ENCODE measurements around the gene MMP21.

MMP21 gene

DNA sequence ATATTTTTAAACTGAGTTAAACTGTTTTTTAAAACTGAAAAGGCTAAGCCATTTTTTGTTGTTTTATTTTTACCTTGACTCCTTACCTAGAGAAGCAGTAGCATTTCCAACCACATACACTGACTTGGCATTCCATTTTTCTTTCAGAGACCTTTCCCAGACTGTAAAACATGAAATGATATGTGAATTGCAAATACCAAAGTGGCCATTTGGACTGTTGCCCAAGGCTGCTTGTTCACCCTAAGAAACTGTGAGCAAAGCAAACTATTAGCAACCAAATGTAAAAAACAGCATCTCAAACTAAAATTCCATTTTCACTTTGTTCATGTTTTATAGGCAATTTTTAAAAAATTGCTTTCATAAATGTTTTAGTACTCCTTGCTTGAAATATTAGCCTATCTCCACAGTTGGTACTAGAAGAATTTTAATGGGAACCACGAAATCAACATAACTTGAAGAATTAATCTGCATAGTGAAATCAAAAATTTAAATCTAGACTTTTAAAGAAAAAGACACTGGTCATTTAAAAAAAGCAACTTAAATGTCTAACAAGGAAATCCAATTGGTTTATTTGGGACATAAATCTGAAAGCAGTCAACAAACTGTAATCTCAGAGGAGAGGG lies 36.6 kb upstream of the MMP21 start:
- TF ChIP-seq POLR2A (IDR thresholded peaks at IDR 0.05; ENCODE audit: low read depth, low read length), result no peak
- no peak for TF ChIP-seq TAF1 (IDR thresholded peaks at IDR 0.05; ENCODE audit: low read depth, low read length)
- FAIRE-seq (no peak), DNase-seq (ENCODE audit: insufficient read length, low spot score) (no peak)

DNA sequence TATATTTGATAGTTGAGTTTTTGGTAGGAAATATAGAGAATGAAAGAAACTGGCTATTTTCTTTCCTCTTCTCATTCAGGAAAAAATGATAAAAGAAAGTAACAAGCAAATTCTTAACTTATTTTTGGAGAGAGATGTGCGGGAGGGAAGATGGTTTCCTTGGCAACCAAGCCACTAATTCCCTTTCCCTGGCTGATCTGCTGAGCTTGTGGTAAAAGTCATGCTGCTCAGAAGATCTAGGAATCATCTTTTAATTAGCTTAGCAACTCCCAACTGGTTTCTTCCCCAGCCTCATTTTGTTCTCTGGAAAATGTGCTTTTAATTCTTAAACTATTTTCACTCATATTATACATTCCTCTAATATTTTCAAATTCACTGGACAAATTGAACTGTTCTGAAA lies 35.6 kb upstream of the MMP21 start:
- DNase-seq (ENCODE audit: insufficient read length, low spot score) (no peak), FAIRE-seq (no peak)
- TF ChIP-seq POU2F2 (IDR thresholded peaks at IDR 0.05; ENCODE audit: low read depth, low read length) (no peak), SPI1 (IDR thresholded peaks at IDR 0.05; ENCODE audit: low read depth, low read length) (no peak), POLR2AphosphoS5 (IDR thresholded peaks at IDR 0.05; ENCODE audit: low read depth, low read length) (no peak), PAX5 (IDR thresholded peaks at IDR 0.05; ENCODE audit: insufficient read depth, low read length, severe bottlenecking) (no peak), TAF1 (IDR thresholded peaks at IDR 0.05; ENCODE audit: low read depth, low read length) (no peak), POLR2A (IDR thresholded peaks at IDR 0.05; ENCODE audit: low read depth, low read length) (no peak)

DNA sequence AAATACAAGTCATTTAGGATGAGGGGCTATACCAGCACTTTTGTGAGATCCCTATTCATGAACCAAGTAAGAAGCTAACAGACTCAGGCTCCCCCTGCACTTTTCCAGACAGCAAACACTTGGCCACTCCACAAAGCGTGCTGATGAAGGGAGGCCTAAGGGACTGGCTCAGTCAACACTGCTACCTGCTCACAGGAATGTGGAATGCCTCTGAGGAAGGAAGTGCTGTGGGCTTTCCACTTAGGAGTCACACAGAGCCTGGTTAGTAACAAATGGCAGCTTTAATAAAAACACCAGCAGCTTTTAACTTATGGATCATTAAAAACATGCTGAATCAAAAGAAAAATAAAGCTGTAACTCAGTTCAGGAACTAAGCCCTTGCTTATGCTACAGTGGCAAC lies 32.4 kb upstream of the MMP21 start:
- DNase-seq (ENCODE audit: insufficient read length, low spot score), result no peak
- TF ChIP-seq POU2F2 (IDR thresholded peaks at IDR 0.05; ENCODE audit: low read depth, low read length) (no peak), POLR2A (IDR thresholded peaks at IDR 0.05; ENCODE audit: low read depth, low read length) (no peak), TAF1 (IDR thresholded peaks at IDR 0.05; ENCODE audit: low read depth, low read length) (no peak), POLR2AphosphoS5 (IDR thresholded peaks at IDR 0.05; ENCODE audit: low read depth, low read length) (no peak)
- FAIRE-seq, result no peak

DNA sequence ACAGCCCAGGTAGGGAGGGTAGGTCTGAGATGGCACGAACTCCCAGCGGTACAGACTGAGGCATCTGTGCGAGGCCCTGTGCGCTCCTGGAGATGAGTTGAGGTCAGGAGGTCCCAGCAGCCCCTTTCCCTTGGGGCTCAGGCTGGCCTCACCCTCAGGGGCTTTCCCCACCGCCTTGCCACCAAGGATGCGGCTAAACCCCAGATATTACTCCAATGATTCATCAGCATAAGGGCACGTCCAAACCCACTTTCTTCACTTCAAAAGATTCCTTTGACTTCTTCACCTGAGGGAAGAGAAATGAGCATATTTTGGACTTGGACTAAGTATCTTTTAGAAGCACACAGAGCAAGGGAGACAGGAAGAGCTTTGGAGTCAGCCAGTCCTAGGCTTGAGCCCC lies 27.1 kb upstream of the MMP21 start:
- DNase-seq (ENCODE audit: insufficient read length, low spot score) (no peak), FAIRE-seq (no peak)
- TF ChIP-seq PAX5 (IDR thresholded peaks at IDR 0.05; ENCODE audit: insufficient read depth, low read length, severe bottlenecking) (no peak), POLR2AphosphoS5 (IDR thresholded peaks at IDR 0.05; ENCODE audit: low read depth, low read length) (no peak), POLR2A (IDR thresholded peaks at IDR 0.05; ENCODE audit: low read depth, low read length) (no peak)

DNA sequence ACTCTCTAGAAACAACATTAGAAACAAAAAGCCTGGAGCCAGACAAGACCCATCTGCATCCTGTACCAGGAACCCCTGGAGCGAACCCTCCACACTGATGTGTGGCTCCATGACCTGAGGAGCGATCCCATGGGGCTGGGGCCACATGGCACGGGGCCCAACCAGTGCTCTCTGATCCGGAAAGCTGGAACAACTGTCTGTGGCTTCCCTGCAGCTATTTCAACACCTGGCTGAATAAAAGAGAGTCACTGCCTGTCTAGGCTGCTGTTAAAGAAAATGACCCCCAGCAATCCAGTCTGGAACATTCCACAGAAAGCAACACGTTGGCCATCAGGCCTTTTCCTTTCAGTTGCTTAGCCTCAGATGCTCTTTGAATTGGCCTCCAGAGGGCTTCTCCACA lies 26.5 kb upstream of the MMP21 start:
- DNase-seq (ENCODE audit: insufficient read length, low spot score) (no peak), FAIRE-seq (no peak)
- TF ChIP-seq POU2F2 (IDR thresholded peaks at IDR 0.05; ENCODE audit: low read depth, low read length), result no peak
- no peak for TF ChIP-seq SPI1 (IDR thresholded peaks at IDR 0.05; ENCODE audit: low read depth, low read length)
- TF ChIP-seq TAF1 (IDR thresholded peaks at IDR 0.05; ENCODE audit: low read depth, low read length), result no peak
- no peak for TF ChIP-seq POLR2AphosphoS5 (IDR thresholded peaks at IDR 0.05; ENCODE audit: low read depth, low read length)
- TF ChIP-seq PAX5 (IDR thresholded peaks at IDR 0.05; ENCODE audit: insufficient read depth, low read length, severe bottlenecking), result no peak
- no peak for TF ChIP-seq POLR2A (IDR thresholded peaks at IDR 0.05; ENCODE audit: low read depth, low read length)

DNA sequence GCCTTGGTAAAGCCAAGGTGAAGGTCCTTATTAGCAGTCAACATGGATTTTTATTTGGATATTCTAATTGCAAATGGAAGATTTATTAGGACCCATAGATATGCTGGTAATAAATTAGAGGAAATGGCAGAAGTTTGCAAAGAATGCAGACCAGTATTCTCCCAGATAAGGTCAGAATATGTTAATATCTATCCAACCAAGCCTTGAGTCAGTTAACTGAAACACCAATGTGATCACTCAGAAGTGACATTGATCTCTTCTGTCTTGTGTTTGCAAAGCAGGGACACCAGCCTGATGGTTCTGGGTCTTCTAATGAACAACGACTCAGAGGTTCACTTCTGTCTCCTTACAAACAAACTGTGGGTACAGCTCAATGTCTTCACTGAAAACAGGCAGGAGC lies 26.0 kb upstream of the MMP21 start:
- TF ChIP-seq POLR2AphosphoS5 (IDR thresholded peaks at IDR 0.05; ENCODE audit: low read depth, low read length), result no peak
- no peak for TF ChIP-seq TAF1 (IDR thresholded peaks at IDR 0.05; ENCODE audit: low read depth, low read length)
- TF ChIP-seq PAX5 (IDR thresholded peaks at IDR 0.05; ENCODE audit: insufficient read depth, low read length, severe bottlenecking), result no peak
- no peak for TF ChIP-seq SPI1 (IDR thresholded peaks at IDR 0.05; ENCODE audit: low read depth, low read length)
- no peak for TF ChIP-seq POU2F2 (IDR thresholded peaks at IDR 0.05; ENCODE audit: low read depth, low read length)
- no peak for TF ChIP-seq POLR2A (IDR thresholded peaks at IDR 0.05; ENCODE audit: low read depth, low read length)
- DNase-seq (ENCODE audit: insufficient read length, low spot score) (no peak), FAIRE-seq (no peak)

DNA sequence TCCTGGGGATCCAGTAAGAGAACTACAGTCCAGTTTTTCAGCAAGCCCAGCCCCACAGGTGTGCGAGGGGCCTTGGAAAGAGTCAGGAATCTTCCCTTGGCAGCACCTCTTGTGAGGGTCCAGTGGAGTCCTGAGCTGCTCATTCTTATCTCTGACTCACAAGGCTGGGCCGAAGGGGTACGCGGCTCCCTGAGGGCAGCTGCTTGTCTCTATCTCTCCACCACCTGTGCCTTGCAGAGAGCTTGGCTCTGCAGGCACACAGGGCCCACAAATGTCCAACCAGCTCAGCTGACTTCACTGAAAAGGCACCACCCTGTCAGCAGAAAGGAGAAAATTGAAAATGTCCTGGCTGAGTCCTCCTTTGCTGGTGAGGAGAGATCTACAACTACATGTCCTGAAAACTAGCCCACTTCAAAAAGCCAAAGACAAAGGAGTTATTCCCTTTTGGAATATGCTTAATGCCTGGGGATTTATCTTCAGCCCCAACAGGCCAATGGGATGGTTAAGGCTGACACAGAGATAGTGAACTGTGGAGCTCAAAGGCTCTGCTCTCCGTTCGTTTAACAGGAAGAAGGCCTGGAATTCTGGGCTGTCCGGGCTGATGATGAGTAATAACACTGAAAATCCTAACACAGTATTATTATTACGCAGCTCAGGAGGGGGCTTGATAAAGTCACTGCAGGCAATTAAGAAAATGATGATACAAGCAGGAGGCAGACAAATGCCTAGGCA lies 24.0 kb upstream of the MMP21 start:
- DNase-seq (ENCODE audit: insufficient read length, low spot score), result no peak
- FAIRE-seq, result no peak
- no peak for TF ChIP-seq POU2F2 (IDR thresholded peaks at IDR 0.05; ENCODE audit: low read depth, low read length)
- no peak for TF ChIP-seq TAF1 (IDR thresholded peaks at IDR 0.05; ENCODE audit: low read depth, low read length)
- TF ChIP-seq POLR2A (IDR thresholded peaks at IDR 0.05; ENCODE audit: low read depth, low read length), result no peak
- TF ChIP-seq PAX5 (IDR thresholded peaks at IDR 0.05; ENCODE audit: insufficient read depth, low read length, severe bottlenecking), result no peak
- no peak for TF ChIP-seq SPI1 (IDR thresholded peaks at IDR 0.05; ENCODE audit: low read depth, low read length)

DNA sequence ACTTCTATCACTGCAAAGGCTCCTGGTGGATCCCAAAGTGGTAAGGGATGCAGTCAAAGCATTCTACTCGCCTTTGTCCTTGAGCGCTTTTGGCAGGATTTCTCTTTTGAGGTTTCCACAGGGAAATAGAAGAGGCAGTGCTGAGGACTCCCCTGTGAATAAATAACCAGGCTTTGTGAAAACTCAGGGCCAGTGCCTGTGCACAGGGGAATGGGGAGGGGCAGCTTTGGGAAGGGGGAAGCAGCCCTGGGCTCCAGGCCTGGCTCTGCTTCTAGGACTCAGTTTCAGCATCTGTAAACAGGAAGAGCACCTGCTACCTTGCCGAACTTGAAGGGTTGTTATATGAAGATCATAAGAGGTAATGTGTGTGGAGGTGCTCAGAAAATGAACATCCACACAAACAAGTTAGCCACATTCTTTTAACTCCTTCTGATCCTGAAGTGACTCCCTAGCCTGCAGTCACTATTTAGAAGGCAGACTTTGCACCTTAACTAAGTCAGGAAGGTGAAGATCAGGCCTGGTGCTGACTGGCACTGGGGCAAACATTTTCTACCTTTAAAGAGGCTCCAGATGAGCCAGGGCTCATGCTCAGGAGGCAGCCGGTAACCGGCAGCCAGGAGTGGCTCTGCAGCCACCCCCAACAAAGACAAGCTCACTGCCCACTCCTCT lies 22.5 kb upstream of the MMP21 start:
- TF ChIP-seq POLR2A (IDR thresholded peaks at IDR 0.05; ENCODE audit: low read depth, low read length) (no peak), SPI1 (IDR thresholded peaks at IDR 0.05; ENCODE audit: low read depth, low read length) (no peak), POU2F2 (IDR thresholded peaks at IDR 0.05; ENCODE audit: low read depth, low read length) (no peak), POLR2AphosphoS5 (IDR thresholded peaks at IDR 0.05; ENCODE audit: low read depth, low read length) (no peak), PAX5 (IDR thresholded peaks at IDR 0.05; ENCODE audit: insufficient read depth, low read length, severe bottlenecking) (no peak), TAF1 (IDR thresholded peaks at IDR 0.05; ENCODE audit: low read depth, low read length) (no peak)
- no peak for DNase-seq (ENCODE audit: insufficient read length, low spot score)
- no peak for FAIRE-seq

DNA sequence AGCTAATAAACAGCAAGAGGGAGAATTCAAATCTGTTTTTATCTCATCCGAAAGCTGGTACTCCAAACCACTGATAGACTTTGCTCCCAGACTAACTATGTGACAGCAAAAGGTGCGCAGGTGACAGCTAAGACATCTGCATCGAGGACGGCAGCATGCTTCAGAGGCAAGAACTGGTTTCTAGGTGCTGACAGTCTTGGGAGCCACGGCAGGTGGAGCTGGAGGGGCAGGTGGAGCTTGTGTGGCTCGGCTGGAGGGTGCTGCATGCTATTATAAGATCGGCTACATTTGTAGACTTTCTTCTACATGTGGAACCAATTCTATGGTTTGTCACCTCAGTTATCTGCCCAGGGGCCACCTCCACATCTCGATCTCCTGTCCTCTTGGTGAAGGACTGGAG lies 21.8 kb upstream of the MMP21 start:
- TF ChIP-seq POU2F2 (IDR thresholded peaks at IDR 0.05; ENCODE audit: low read depth, low read length) (no peak), PAX5 (IDR thresholded peaks at IDR 0.05; ENCODE audit: insufficient read depth, low read length, severe bottlenecking) (no peak), POLR2A (IDR thresholded peaks at IDR 0.05; ENCODE audit: low read depth, low read length) (no peak), SPI1 (IDR thresholded peaks at IDR 0.05; ENCODE audit: low read depth, low read length) (no peak), POLR2AphosphoS5 (IDR thresholded peaks at IDR 0.05; ENCODE audit: low read depth, low read length) (no peak), TAF1 (IDR thresholded peaks at IDR 0.05; ENCODE audit: low read depth, low read length) (no peak)
- FAIRE-seq (no peak), DNase-seq (ENCODE audit: insufficient read length, low spot score) (no peak)

Data from GM12891 (cell line).